ENCODE measurements around the gene CALU.

CALU gene

GRCh38 chr7:128737867-128738385, 1.2 kb upstream of the CALU start:
- DNase-seq (ENCODE audit: low read depth), result peak; percentile 31
- no peak overlapping the region for H3K4me3 ChIP-seq (replicated peaks; ENCODE audit: low read depth, low read length)
- no peak for TF ChIP-seq CTCF (IDR thresholded peaks at IDR 0.05; ENCODE audit: low read length, missing control alignments)

- no peak for TF ChIP-seq CTCF (IDR thresholded peaks at IDR 0.05; ENCODE audit: low read length, missing control alignments)
- peak overlapping the region; percentile 92 for H3K4me3 ChIP-seq (replicated peaks; ENCODE audit: low read depth, low read length)
- peak; percentile 61 for DNase-seq (ENCODE audit: low read depth)
Measured at GRCh38 chr7:128738570-128739047, 550 bp upstream of the CALU start.

GRCh38 chr7:128739990-128740682, 977 bp downstream of the CALU start:
- TF ChIP-seq CTCF (IDR thresholded peaks at IDR 0.05; ENCODE audit: low read length, missing control alignments), result no peak
- DNase-seq (ENCODE audit: low read depth), result no peak
- H3K4me3 ChIP-seq (replicated peaks; ENCODE audit: low read depth, low read length), result peak overlapping the region; percentile 92

- DNase-seq (ENCODE audit: low read depth), result peak; percentile 37
- TF ChIP-seq CTCF (IDR thresholded peaks at IDR 0.05; ENCODE audit: low read length, missing control alignments), result no peak
- H3K4me3 ChIP-seq (replicated peaks; ENCODE audit: low read depth, low read length), result peak overlapping the region; percentile 92
Measured at GRCh38 chr7:128740996-128741395, 1.8 kb downstream of the CALU start.

GRCh38 chr7:128741491-128741890, 2.3 kb downstream of the CALU start:
- H3K4me3 ChIP-seq (replicated peaks; ENCODE audit: low read depth, low read length), result peak overlapping the region; percentile 92
- DNase-seq (ENCODE audit: low read depth), result no peak
- no peak for TF ChIP-seq CTCF (IDR thresholded peaks at IDR 0.05; ENCODE audit: low read length, missing control alignments)

- peak; percentile 76 for DNase-seq (ENCODE audit: low read depth)
- no peak overlapping the region for H3K4me3 ChIP-seq (replicated peaks; ENCODE audit: low read depth, low read length)
- TF ChIP-seq CTCF (IDR thresholded peaks at IDR 0.05; ENCODE audit: low read length, missing control alignments), result no peak
Measured at GRCh38 chr7:128742206-128742605, 3.0 kb downstream of the CALU start.

Data from fibroblast of pulmonary artery (primary cell).